NCI-H748 (cell line): ENCODE results near the gene SHROOM4.

Experiments
- DNase-seq: peaks from one replicate; lab custom pipeline; 2025; ENCODE audit not compliant: unreplicated experiment; lab: John Stamatoyannopoulos, UW

Gene SHROOM4

GRCh38 chrX:50711907-50712306, 102.1 kb downstream of the SHROOM4 start:
- no peak for DNase-seq

- no peak for DNase-seq
Measured at GRCh38 chrX:50707955-50708699, 105.9 kb downstream of the SHROOM4 start.

- peak; percentile 6 for DNase-seq
Measured at GRCh38 chrX:50707405-50707804, 106.6 kb downstream of the SHROOM4 start.

GRCh38 chrX:50705042-50705441, 109.0 kb downstream of the SHROOM4 start:
- DNase-seq = no peak

- no peak for DNase-seq
Measured at GRCh38 chrX:50704360-50704759, 109.6 kb downstream of the SHROOM4 start.

GRCh38 chrX:50700921-50701320, 113.1 kb downstream of the SHROOM4 start:
- DNase-seq = no peak

GRCh38 chrX:50698944-50699343, 115.0 kb downstream of the SHROOM4 start:
- DNase-seq = no peak

GRCh38 chrX:50697691-50698090, 116.3 kb downstream of the SHROOM4 start:
- no peak for DNase-seq

GRCh38 chrX:50691820-50692219, 122.2 kb downstream of the SHROOM4 start:
- DNase-seq = peak; percentile 57

- DNase-seq = no peak
Measured at GRCh38 chrX:50684871-50685270, 129.1 kb downstream of the SHROOM4 start.

GRCh38 chrX:50680990-50681389, 133.0 kb downstream of the SHROOM4 start:
- DNase-seq = no peak

- no peak for DNase-seq
Measured at GRCh38 chrX:50677789-50678188, 136.2 kb downstream of the SHROOM4 start.

- no peak for DNase-seq
Measured at GRCh38 chrX:50671661-50672060, 142.3 kb downstream of the SHROOM4 start.

GRCh38 chrX:50668860-50669259, 145.1 kb downstream of the SHROOM4 start:
- DNase-seq = no peak

- DNase-seq = no peak
Measured at GRCh38 chrX:50648156-50648555, 165.8 kb downstream of the SHROOM4 start.

- no peak for DNase-seq
Measured at GRCh38 chrX:50644496-50644895, 169.5 kb downstream of the SHROOM4 start.

GRCh38 chrX:50643525-50644137, 170.4 kb downstream of the SHROOM4 start:
- no peak for DNase-seq

GRCh38 chrX:50638123-50638522, 175.9 kb downstream of the SHROOM4 start:
- DNase-seq = no peak

GRCh38 chrX:50635817-50636365, 178.1 kb downstream of the SHROOM4 start:
- DNase-seq = no peak

- no peak for DNase-seq
Measured at GRCh38 chrX:50635162-50635561, 178.8 kb downstream of the SHROOM4 start.

- DNase-seq = no peak
Measured at GRCh38 chrX:50629774-50630173, 184.2 kb downstream of the SHROOM4 start.

- DNase-seq = no peak
Measured at GRCh38 chrX:50627696-50628095, 186.3 kb downstream of the SHROOM4 start.
